ENCODE results near the gene MNX1. TPM values are rescaled to one million over a fixed set of nuclear protein-coding genes. Genes with fewer than 3 reads are reported as not detected.
A peak's percentile ranks its signal among the peaks of the same experiment; 100 is the strongest.

The MNX1 gene
- total and polyA plus RNA-seq, 7 donors = 4.2 to 5.3 (median 4.2) TPM; not detected in 4

DNA sequence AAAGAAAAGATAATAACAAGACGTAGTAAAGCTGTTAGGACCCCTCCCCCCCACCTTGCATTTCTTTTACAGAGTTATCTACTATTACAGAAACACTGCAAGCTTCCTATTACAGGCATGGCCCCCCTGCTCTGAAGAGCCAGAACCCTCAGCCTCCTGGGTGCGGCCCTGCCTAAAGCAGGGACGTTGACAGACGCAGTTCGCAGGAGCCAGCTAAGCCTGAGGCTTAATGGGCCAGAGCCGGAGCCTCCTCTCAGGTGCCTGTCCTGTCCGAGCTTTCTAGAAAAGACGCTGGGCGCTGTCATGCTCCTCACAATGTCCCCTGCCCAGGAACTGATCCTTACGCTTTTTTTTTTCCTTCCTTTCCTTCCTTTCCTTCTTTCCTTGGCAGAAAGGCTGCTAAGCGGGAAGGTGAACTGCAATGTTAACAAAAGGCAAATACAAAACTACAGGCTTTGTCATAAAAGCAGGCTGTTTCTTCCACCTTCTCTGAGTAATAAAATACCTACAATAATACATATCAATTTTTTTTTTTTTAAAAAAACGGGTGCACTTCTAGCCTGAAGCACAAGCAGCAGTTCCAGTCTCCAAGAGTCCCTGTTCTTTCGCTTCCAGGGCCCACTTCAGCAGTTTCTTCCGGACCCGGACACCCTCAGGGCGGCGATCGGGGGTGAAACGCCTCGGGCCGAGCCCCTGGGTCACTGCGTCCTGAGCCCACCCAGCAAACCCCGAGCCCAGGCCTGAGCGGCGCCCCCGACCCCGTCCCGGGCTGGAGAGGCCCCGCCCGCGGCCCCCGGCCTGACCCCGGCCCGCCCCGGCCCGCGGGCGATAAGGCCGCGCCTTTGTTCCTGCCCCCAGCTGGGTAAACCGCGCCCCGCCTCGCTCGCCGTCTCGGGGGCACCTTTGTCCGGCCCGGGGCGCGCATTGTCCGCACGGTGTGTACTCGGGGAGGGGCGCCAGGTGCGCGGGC, 11.2 kb downstream of the MNX1 start:
- intact Hi-C loops (cut with DNase I) = no loop called here
- DNase-seq = no peak
- 3 to 7% methylated on average over 57 of the region's 57 CpGs for WGBS, 2 donors

DNA sequence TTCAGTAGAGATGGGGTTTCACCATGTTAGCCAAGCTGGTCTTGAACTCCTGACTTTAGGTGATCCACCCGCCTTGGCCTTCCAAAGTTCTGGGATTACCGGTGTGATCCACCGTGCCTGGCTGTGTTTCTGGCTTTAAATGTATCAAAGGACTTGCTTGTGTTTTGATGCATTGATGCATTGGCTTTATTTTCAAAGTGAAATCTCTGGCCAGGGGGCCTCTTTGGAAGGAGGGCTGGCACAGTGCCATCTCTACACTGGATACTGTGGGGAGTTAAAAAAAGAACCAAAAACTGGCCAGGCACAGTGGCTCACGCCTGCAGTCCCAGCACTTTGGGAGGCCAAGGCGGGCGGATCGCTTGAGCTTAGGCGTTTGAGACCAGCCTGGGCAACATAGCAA, 16.0 kb downstream of the MNX1 start:
- DNase-seq = no peak
- TF ChIP-seq EP300 (IDR thresholded peaks at IDR 0.05) (no peak), POLR2AphosphoS5 (IDR thresholded peaks at IDR 0.05) (no peak), POLR2A (IDR thresholded peaks at IDR 0.05) (no peak)
- TF ChIP-seq, protein P1, sequence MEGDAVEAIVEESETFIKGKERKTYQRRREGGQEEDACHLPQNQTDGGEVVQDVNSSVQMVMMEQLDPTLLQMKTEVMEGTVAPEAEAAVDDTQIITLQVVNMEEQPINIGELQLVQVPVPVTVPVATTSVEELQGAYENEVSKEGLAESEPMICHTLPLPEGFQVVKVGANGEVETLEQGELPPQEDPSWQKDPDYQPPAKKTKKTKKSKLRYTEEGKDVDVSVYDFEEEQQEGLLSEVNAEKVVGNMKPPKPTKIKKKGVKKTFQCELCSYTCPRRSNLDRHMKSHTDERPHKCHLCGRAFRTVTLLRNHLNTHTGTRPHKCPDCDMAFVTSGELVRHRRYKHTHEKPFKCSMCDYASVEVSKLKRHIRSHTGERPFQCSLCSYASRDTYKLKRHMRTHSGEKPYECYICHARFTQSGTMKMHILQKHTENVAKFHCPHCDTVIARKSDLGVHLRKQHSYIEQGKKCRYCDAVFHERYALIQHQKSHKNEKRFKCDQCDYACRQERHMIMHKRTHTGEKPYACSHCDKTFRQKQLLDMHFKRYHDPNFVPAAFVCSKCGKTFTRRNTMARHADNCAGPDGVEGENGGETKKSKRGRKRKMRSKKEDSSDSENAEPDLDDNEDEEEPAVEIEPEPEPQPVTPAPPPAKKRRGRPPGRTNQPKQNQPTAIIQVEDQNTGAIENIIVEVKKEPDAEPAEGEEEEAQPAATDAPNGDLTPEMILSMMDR (IDR thresholded peaks at IDR 0.05) = no peak
- no peaks in the 10 kb centered on the region for H3K36me3 ChIP-seq
- H3K4me3 ChIP-seq = no peak overlapping the region
- no peak overlapping the region for H3K27ac ChIP-seq
- intact Hi-C loops (cut with DNase I) = no loop called here
- H3K27me3 ChIP-seq = peaks cover 10 to 80% (median 35%) of the 10 kb centered on the region in 3 donors
- peaks cover 0 to 5% (median 3%) of the 10 kb centered on the region in 4 donors for H3K4me1 ChIP-seq
- WGBS, 2 donors = 87 to 92% methylated on average over 8 of the region's 8 CpGs
- peaks cover 0 to 3% (median 1%) of the 10 kb centered on the region in 4 donors for H3K9me3 ChIP-seq

More for the DNA sequence above, 11.2 kb downstream of the MNX1 start:
- H3K9me3 ChIP-seq = peaks cover 0 to 3% (median 1%) of the 10 kb centered on the region in 4 donors
- H3K4me1 ChIP-seq = peaks cover 0 to 41% (median 38%) of the 10 kb centered on the region in 4 donors
- peaks cover 48 to 97% (median 68%) of the 10 kb centered on the region in 3 donors for H3K27me3 ChIP-seq
- no peak overlapping the region for H3K27ac ChIP-seq
- no peak for TF ChIP-seq POLR2A (IDR thresholded peaks at IDR 0.05)
- no peak for TF ChIP-seq POLR2AphosphoS5 (IDR thresholded peaks at IDR 0.05)
- TF ChIP-seq, protein P1 (IDR thresholded peaks at IDR 0.05) = no peak
- TF ChIP-seq EP300 (IDR thresholded peaks at IDR 0.05) = no peak
- H3K36me3 ChIP-seq = no peaks in the 10 kb centered on the region
- H3K4me3 ChIP-seq = peak overlapping the region in 3 of 4 donors; percentile 38 to 47 (median 44)

DNA sequence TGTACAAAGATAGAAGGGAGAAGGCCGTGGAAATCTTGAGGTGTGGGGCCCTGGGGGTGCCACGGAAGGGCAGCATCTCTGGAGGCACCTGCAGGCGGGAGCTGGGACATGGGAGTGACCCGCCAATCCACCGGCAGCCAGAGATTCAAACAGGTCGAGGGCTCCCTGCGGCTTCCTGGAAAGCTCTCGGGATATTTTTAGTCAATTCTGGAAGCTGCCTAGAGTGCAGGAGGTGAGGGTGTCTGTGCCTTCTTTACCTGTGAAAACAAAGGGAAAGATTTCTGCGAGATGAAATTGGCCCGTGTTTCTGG, 16.6 kb downstream of the MNX1 start:
- H3K9me3 ChIP-seq = peaks cover 0 to 3% (median 1%) of the 10 kb centered on the region in 4 donors
- H3K36me3 ChIP-seq = no peaks in the 10 kb centered on the region
- intact Hi-C loops (cut with DNase I) = no loop called here
- no peak for TF ChIP-seq POLR2AphosphoS5 (IDR thresholded peaks at IDR 0.05)
- TF ChIP-seq EP300 (IDR thresholded peaks at IDR 0.05) = no peak
- no peak for TF ChIP-seq POLR2A (IDR thresholded peaks at IDR 0.05)
- TF ChIP-seq, protein P1 (IDR thresholded peaks at IDR 0.05) = no peak
- no peak overlapping the region for H3K4me3 ChIP-seq
- H3K4me1 ChIP-seq = peaks cover 0 to 4% (median 0%) of the 10 kb centered on the region in 4 donors
- H3K27me3 ChIP-seq = peaks cover 6 to 74% (median 30%) of the 10 kb centered on the region in 3 donors
- DNase-seq = no peak
- 78 to 89% methylated on average over 10 of the region's 10 CpGs for WGBS, 2 donors
- H3K27ac ChIP-seq = no peak overlapping the region

DNA sequence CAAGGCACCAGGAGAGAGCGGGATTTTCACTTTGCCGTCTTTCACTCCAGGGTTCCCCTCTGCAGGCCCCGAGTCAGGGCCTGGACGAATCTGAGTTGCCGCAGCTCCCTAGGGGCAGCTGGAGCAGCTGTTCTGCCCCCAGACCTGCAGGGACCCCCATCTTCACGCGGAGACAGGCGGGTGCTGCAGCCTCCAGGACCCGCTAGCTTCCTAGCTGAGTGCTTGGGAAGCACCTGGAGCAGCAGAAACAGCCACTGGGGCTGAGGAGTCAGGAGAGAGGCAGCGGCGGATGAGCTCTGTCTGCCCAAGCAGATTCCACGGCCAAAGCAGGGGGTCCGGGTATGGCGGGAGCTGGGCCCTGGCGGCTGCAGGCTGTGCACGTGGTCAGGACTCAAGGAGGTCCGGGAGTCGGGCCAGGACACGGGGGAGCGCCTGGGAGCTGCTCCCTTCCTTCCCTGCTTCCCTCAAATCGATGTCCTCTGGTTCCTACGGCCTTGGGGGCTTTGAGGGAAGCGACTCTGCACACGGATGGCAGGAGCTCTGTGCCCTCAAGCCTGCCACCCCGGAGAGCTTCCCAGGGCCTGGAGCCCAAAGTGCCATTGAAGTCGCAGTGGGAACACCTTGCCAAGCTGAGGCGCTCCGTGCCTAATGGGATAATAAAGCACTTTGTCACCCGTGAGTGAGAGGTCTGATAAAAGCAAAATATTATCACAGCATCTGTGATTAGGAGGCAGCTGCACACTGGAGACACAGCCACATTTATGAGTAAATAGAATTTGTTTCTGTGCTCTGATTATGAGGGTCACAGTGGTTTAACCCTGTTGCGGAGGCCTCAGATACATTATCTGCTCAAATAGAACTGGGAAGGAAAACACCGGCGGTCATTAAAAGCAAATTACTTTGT, 17.2 kb downstream of the MNX1 start:
- intact Hi-C loops (cut with DNase I) = no loop called here
- no peak for DNase-seq
- Histone ChIP-seq H3K36me3 (no peaks in the 10 kb centered on the region), H3K9me3 (peaks cover 0 to 3% (median 1%) of the 10 kb centered on the region in 4 donors), H3K4me3 (no peak overlapping the region), H3K4me1 (peaks cover 0 to 4% (median 0%) of the 10 kb centered on the region in 4 donors), H3K27ac (no peak overlapping the region), H3K27me3 (peaks cover 6 to 68% (median 26%) of the 10 kb centered on the region in 3 donors)
- WGBS, 2 donors = 66 to 85% methylated on average over 32 of the region's 32 CpGs
- TF ChIP-seq, protein P1 (IDR thresholded peaks at IDR 0.05) = no peak
- TF ChIP-seq POLR2AphosphoS5 (IDR thresholded peaks at IDR 0.05) (no peak), POLR2A (IDR thresholded peaks at IDR 0.05) (no peak), EP300 (IDR thresholded peaks at IDR 0.05) (no peak)

All from sigmoid colon (tissue), 7 donors.